Heart left ventricle (tissue), 16 donors: ENCODE measurements around the gene PLEKHA4. TPM values are rescaled to one million over a fixed set of nuclear protein-coding genes. Genes with fewer than 3 reads are reported as not detected.
"Not testable (repeated sequence)": the region's sequence is repeated elsewhere in the genome, so short reads cannot be mapped to it uniquely, and the experiment has no call there.

Experiments used
- ATAC-seq, 4 donors: fragments of 200-7000 bp; cut with Tn5 transposase; one replicate each; pipeline ENCODE4 v1.9.1; 2020 to 2022; ENCODE audit warnings: moderate library complexity in 4 of 4, mild to moderate bottlenecking in 3 of 4, moderate number of reproducible peaks in 1 of 4
- DNase-seq, 5 donors: peaks; one replicate each; pipeline ENCODE4 v3.0.0-alpha.2; 2020
- H3K27ac ChIP-seq, 12 donors: fragments of 200-600 bp; sonication (generic) in 4 of 12; one replicate each; pipeline versions ENCODE4 v1.5.0 to v1.8.0; 2016 to 2022; ENCODE audit warnings: mild to moderate bottlenecking in 2 of 12
- H3K27me3 ChIP-seq, 9 donors: fragments of 200-600 bp; sonication (generic) in 2 of 9; one replicate each; pipeline versions ENCODE4 v1.5.1 to v1.8.0; 2016 to 2022; ENCODE audit warnings: mild to moderate bottlenecking in 3 of 9
- H3K36me3 ChIP-seq, 9 donors: fragments of 200-600 bp; sonication (generic) in 2 of 9; one replicate each; pipeline versions ENCODE4 v1.5.0 to v1.8.0; 2018 to 2022; ENCODE audit warnings: mild to moderate bottlenecking in 2 of 9
- H3K4me1 ChIP-seq, 12 donors: fragments of 200-600 bp; sonication (generic) in 4 of 12; one replicate each; pipeline versions ENCODE4 v1.5.0 to v1.8.0; 2016 to 2022; ENCODE audit warnings: mild to moderate bottlenecking in 3 of 12
- H3K4me3 ChIP-seq, 12 donors: fragments of 200-600 bp; sonication (generic) in 4 of 12; one replicate each; pipeline versions ENCODE4 v1.5.0 to v1.8.0; 2017 to 2022; ENCODE audit warnings: mild to moderate bottlenecking in 9 of 12, moderate library complexity in 4 of 12
- H3K9me3 ChIP-seq, 12 donors: fragments of 200-600 bp; sonication (generic) in 4 of 12; one replicate each; pipeline versions ENCODE4 v1.5.0 to v1.8.0; 2016 to 2022; ENCODE audit warnings: mild to moderate bottlenecking in 1 of 12
- CTCF ChIP-seq, 12 donors: fragments of 200-600 bp; sonication (generic) in 4 of 12; IDR thresholded peaks; one replicate each; pipeline versions ENCODE4 v1.5.0 to v1.8.0; 2018 to 2022; ENCODE audit warnings: antibody characterized with exemption in 12 of 12, mild to moderate bottlenecking in 5 of 12
- POLR2A ChIP-seq, 2 donors: fragments of 450-650 bp; IDR thresholded peaks; one replicate each; pipeline ENCODE4 v1.6.1; 2017; ENCODE audit warnings: antibody characterized with exemption in 2 of 2, mild to moderate bottlenecking in 2 of 2, moderate library complexity in 2 of 2
- WGBS, 4 donors: extraction: QIAGEN DNeasy Blood & Tissue Kit in 2 of 4; methylation state at CpG; one replicate each; pipeline versions ENCODE4 v1.1.5 to v1.1.7; 2013 to 2018; 5-methylcytosine and 5-hydroxymethylcytosine counted together
- intact Hi-C, 10 donors: fragments of 100-400 bp; cut with DNase I; formaldehyde crosslinking; loops; one replicate each; pipeline versions ENCODE4 v1.11.1 to v1.14.2; 2022
- polyA plus RNA-seq, 2 donors: library from polyadenylated mRNA; stranded (reverse); fragments of 200-250 nt; gene quantifications; one replicate each; pipeline ENCODE4 v1.2.3, GENCODE V29; 2013
- total RNA-seq, 9 donors: library from RNA; depleted of rRNA in 2 of 9; stranded (reverse); fragments of >200 nt in 2 of 9; fragmentation: NEBNext Ultra II Directional in 3 of 9; extraction: Animal tissue kit (Norgen Biotek cat#: 25700) in 3 of 9; gene quantifications; one replicate each; pipeline versions ENCODE4 v1.1.0 to v1.2.4, GENCODE V29; 2016 to 2023
- donor health status: ischemic (EF 13 %, LVEDD 7.1; RV severe dilation, severe dysfunction).
- donor health status: healthy with polysubstance abuse.
- donor health status: DM: no; HTN: yes; CAD: no.
- donor health status: DM: no; HTN: no; CAD: no.
- donor health status: ischemic (EF 25% LVEDD 6.9; RV normal size, moderate dysfunction).
- donor health status: ischemic (EF 25% LVEDD 5.7; RV mildly dilated, moderate dysfunction).
- donor health status: healthy.
- donor health status: DM: yes; HTN: yes; CAD: no.
- donor health status: ischemic (EF 35%, LVEDD 5.7; RV mildly dilated, moderate dysfunction).
- donor health status: nonischemic (EF 11% LVEDD 7.7; RV severe dilation, severe dysfunction).
- donor health status: DM: yes; HTN: yes; CAD: no.
- donor health status: PGD.
- donor health status: ischemic (EF 29% LVEDD 5.4; RV normal size, mild dysfunction).
- donor health status: nonischemic (EF 23%, LVEDD 6.1; RV moderate dilation, normal function).

Gene PLEKHA4
- total and polyA plus RNA-seq, 11 donors = 7.5 to 66.9 (median 28.6) TPM

- DNase-seq (no peak), ATAC-seq (no peak)
- no peak for TF ChIP-seq CTCF (IDR thresholded peaks at IDR 0.05)
- no peak for TF ChIP-seq POLR2A (IDR thresholded peaks at IDR 0.05)
- no peaks in the 10 kb centered on the region for H3K27me3 ChIP-seq
- no peak overlapping the region for H3K27ac ChIP-seq
- no peaks in the 10 kb centered on the region for H3K9me3 ChIP-seq
- 85 to 96% (median 91%) methylated on average over 8 of the region's 8 CpGs for WGBS, 4 donors
- no peak overlapping the region for H3K4me3 ChIP-seq
- intact Hi-C loops = loop anchor here in 2 of 10 donors (5.0 kb wide), 1 partner anchor 38 kb away; the partner anchor contains the start of gene BAX (in 2 of the 2)
- peaks cover 0 to 9% (median 5%) of the 10 kb centered on the region in 12 donors for H3K4me1 ChIP-seq
- H3K36me3 ChIP-seq = peaks cover 4 to 100% (median 98%) of the 10 kb centered on the region in 9 donors
Observed at GRCh38 chr19:48914181-48914580, 45.8 kb upstream of the PLEKHA4 start.

GRCh38 chr19:48913114-48913889 is 44.9 kb upstream of the PLEKHA4 start:
- no peak for TF ChIP-seq CTCF (IDR thresholded peaks at IDR 0.05)
- TF ChIP-seq POLR2A (IDR thresholded peaks at IDR 0.05) = no peak
- no peaks in the 10 kb centered on the region for H3K27me3 ChIP-seq
- DNase-seq = no peak
- H3K27ac ChIP-seq = no peak overlapping the region
- H3K4me1 ChIP-seq = peaks cover 0 to 13% (median 7%) of the 10 kb centered on the region in 12 donors
- 87 to 93% (median 89%) methylated on average over 9 of the region's 9 CpGs for WGBS, 4 donors
- H3K4me3 ChIP-seq = no peak overlapping the region
- intact Hi-C loops = loop anchor here in 2 of 10 donors (5.0 kb wide), 1 partner anchor 39 kb away; the partner anchor contains the start of gene BAX (in 2 of the 2)
- peaks cover 0 to 98% (median 95%) of the 10 kb centered on the region in 9 donors for H3K36me3 ChIP-seq
- no peak for ATAC-seq
- no peaks in the 10 kb centered on the region for H3K9me3 ChIP-seq

- Histone ChIP-seq H3K27me3 (no peaks in the 10 kb centered on the region), H3K4me1 (peaks cover 0 to 15% (median 7%) of the 10 kb centered on the region in 12 donors), H3K9me3 (no peaks in the 10 kb centered on the region), H3K36me3 (peaks cover 0 to 98% (median 97%) of the 10 kb centered on the region in 9 donors), H3K4me3 (no peak overlapping the region), H3K27ac (no peak overlapping the region)
- no peak for DNase-seq
- no peak for TF ChIP-seq POLR2A (IDR thresholded peaks at IDR 0.05)
- no peak for TF ChIP-seq CTCF (IDR thresholded peaks at IDR 0.05)
- intact Hi-C loops = loop anchor here in 2 of 10 donors (5.0 kb wide), 1 partner anchor 41 kb away; the partner anchor contains the start of gene BAX (in 2 of the 2)
- ATAC-seq = no peak
- 89 to 95% (median 92%) methylated on average over 2 of the region's 2 CpGs for WGBS, 4 donors
Observed at GRCh38 chr19:48910803-48911202, 42.4 kb upstream of the PLEKHA4 start.

- not testable (repeated sequence) for ATAC-seq, H3K9me3 ChIP-seq, H3K27me3 ChIP-seq, DNase-seq, H3K4me3 ChIP-seq
- intact Hi-C loops = loop anchor here in 5 of 10 donors (5.0 to 10.0 kb wide), 4 partner anchors 43 to 55 kb away; partner anchors contain the start of genes BAX (in 3 of the 5) and FTL (in 2 of the 5)
- peaks cover 0 to 15% (median 7%) of the 10 kb centered on the region in 12 donors for H3K4me1 ChIP-seq
- peak overlapping the region in 11 of 12 donors; percentile 14 to 75 (median 62) for H3K27ac ChIP-seq
- peaks cover 0 to 98% (median 97%) of the 10 kb centered on the region in 9 donors for H3K36me3 ChIP-seq
- 92 to 97% (median 93%) methylated on average over 11 of the region's 11 CpGs for WGBS, 4 donors
Observed at GRCh38 chr19:48909424-48910077, 41.1 kb upstream of the PLEKHA4 start.
